ENCODE results near the gene UCN2. TPM values are rescaled to one million over a fixed set of nuclear protein-coding genes. Genes with fewer than 3 reads are reported as not detected.
A peak's percentile ranks its signal among the peaks of the same experiment; 100 is the strongest.

The UCN2 gene
- total RNA-seq, 2 experiments from 2014 or later = not detected

GRCh38 chr3:48518638-48519276, 44.8 kb downstream of the UCN2 start:
- no peak for TF ChIP-seq CTCF (IDR thresholded peaks at IDR 0.05)
- Mint-ChIP-seq H3K4me1 (ENCODE audit: low read depth) (peaks cover 46% of the 10 kb centered on the region), H3K36me3 (ENCODE audit: low read depth) (peaks cover 5% of the 10 kb centered on the region), H3K9me3 (no peaks in the 10 kb centered on the region), H3K4me3 (no peak overlapping the region), H3K27me3 (no peaks in the 10 kb centered on the region), H3K27ac (peak overlapping the region; percentile 55)
- ATAC-seq (peak; percentile 35), DNase-seq (no peak)
- ChIA-PET CTCF (interaction anchor here (1.1 kb wide), 1 partner anchor 83 kb away, joined by 6 read pairs; no protein-coding TSS in a partner anchor), POLR2A (interaction anchor here (0.6 to 1.2 kb wide), 2 partner anchors 46 to 52 kb away, joined by 3 to 5 read pairs; no protein-coding TSS in a partner anchor)
- intact Hi-C loops (cut with micrococcal nuclease) = no loop called here

GRCh38 chr3:48518069-48518468, 45.5 kb downstream of the UCN2 start:
- TF ChIP-seq CTCF (IDR thresholded peaks at IDR 0.05) = no peak
- Mint-ChIP-seq H3K9me3 (no peaks in the 10 kb centered on the region), H3K27ac (peak overlapping the region; percentile 55), H3K4me1 (ENCODE audit: low read depth) (peaks cover 47% of the 10 kb centered on the region), H3K27me3 (no peaks in the 10 kb centered on the region), H3K4me3 (no peak overlapping the region), H3K36me3 (ENCODE audit: low read depth) (peaks cover 3% of the 10 kb centered on the region)
- POLR2A ChIA-PET = no interaction called here
- CTCF ChIA-PET = no interaction called here
- DNase-seq (no peak), ATAC-seq (no peak)
- intact Hi-C loops (cut with micrococcal nuclease) = no loop called here

GRCh38 chr3:48516571-48516970, 47.0 kb downstream of the UCN2 start:
- no peak for DNase-seq
- POLR2A ChIA-PET = interaction anchor here (0.8 to 1.3 kb wide), 5 partner anchors 13 to 70 kb away, joined by 3 to 4 read pairs (median 4); partner anchors contain the start of gene ATRIP
- H3K9me3 Mint-ChIP-seq = no peaks in the 10 kb centered on the region
- H3K36me3 Mint-ChIP-seq (ENCODE audit: low read depth) = no peaks in the 10 kb centered on the region
- intact Hi-C loops (cut with micrococcal nuclease) = no loop called here
- ATAC-seq = peak; percentile 9
- H3K27me3 Mint-ChIP-seq = no peaks in the 10 kb centered on the region
- no peak overlapping the region for H3K4me3 Mint-ChIP-seq
- CTCF ChIA-PET = interaction anchor here (0.7 to 1.3 kb wide), 3 partner anchors 33 to 116 kb away, joined by 3 read pairs; partner anchors contain the start of gene PFKFB4
- H3K27ac Mint-ChIP-seq = no peak overlapping the region
- peaks cover 47% of the 10 kb centered on the region for H3K4me1 Mint-ChIP-seq (ENCODE audit: low read depth)
- no peak for TF ChIP-seq CTCF (IDR thresholded peaks at IDR 0.05)

GRCh38 chr3:48514431-48515227, 49.0 kb downstream of the UCN2 start:
- peak; percentile 46 for DNase-seq
- H3K36me3 Mint-ChIP-seq (ENCODE audit: low read depth) = no peaks in the 10 kb centered on the region
- POLR2A ChIA-PET = interaction anchor here (0.6 to 1.5 kb wide), 2 partner anchors 11 to 34 kb away, joined by 3 to 8 read pairs; no protein-coding TSS in a partner anchor
- no peaks in the 10 kb centered on the region for H3K27me3 Mint-ChIP-seq
- peaks cover 44% of the 10 kb centered on the region for H3K4me1 Mint-ChIP-seq (ENCODE audit: low read depth)
- no peak for TF ChIP-seq CTCF (IDR thresholded peaks at IDR 0.05)
- no peaks in the 10 kb centered on the region for H3K9me3 Mint-ChIP-seq
- intact Hi-C loops (cut with micrococcal nuclease) = loop anchor here (5.0 kb wide), 1 partner anchor 33 kb away; no protein-coding TSS in a partner anchor
- ATAC-seq = peak; percentile 37
- no peak overlapping the region for H3K4me3 Mint-ChIP-seq
- H3K27ac Mint-ChIP-seq = no peak overlapping the region
- CTCF ChIA-PET = interaction anchor here (0.9 to 1.3 kb wide), 5 partner anchors 9 to 114 kb away, joined by 3 to 5 read pairs (median 4); no protein-coding TSS in a partner anchor

Small RNA genes lying within 50 kb of the gene (microRNA-seq; reads per million reads assigned to microRNA genes)
- gene MIR6823 (ENCODE audit: borderline microRNAs expressed, borderline replicate concordance) = not detected
- gene MIR711 (ENCODE audit: borderline microRNAs expressed, borderline replicate concordance) = not detected

Other genes with a start within 250 kb of the UCN2 start
- not detected for gene SPINK8, start 230.1 kb downstream of the UCN2 start, total RNA-seq
- gene FBXW12, start 191.6 kb downstream of the UCN2 start, total RNA-seq = not detected
- gene PLXNB1, start 133.7 kb downstream of the UCN2 start, total RNA-seq = 1 to 10 TPM; 3.7 TPM
- 10 to 100 TPM; 25.3 to 28.3 TPM for gene CCDC51, start 123.7 kb downstream of the UCN2 start, total RNA-seq
- gene TMA7, start 123.5 kb downstream of the UCN2 start, total RNA-seq = 100 to 1,000 TPM; 312 to 334 TPM
- 10 to 100 TPM; 12.4 to 15.0 TPM for gene ATRIP, start 117.0 kb downstream of the UCN2 start, total RNA-seq
- gene SHISA5, start 59.6 kb downstream of the UCN2 start, total RNA-seq = 10 to 100 TPM; 65.9 to 71.4 TPM
- 10 to 100 TPM; 90.8 to 94.0 TPM for gene PFKFB4, start 7.0 kb downstream of the UCN2 start, total RNA-seq
- 1 to 10 TPM; 1.6 to 2.2 TPM for gene COL7A1, start 31.5 kb upstream of the UCN2 start, total RNA-seq
- 100 to 1,000 TPM; 240 to 256 TPM for gene UQCRC1, start 45.9 kb upstream of the UCN2 start, total RNA-seq
- under 1 TPM in 1 of 2 experiments, not detected in 1; 0.43 TPM for gene TMEM89, start 58.0 kb upstream of the UCN2 start, total RNA-seq
- 10 to 100 TPM; 41.3 to 45.0 TPM for gene SLC26A6, start 71.7 kb upstream of the UCN2 start, total RNA-seq
- 10 to 100 TPM; 15.8 to 17.8 TPM for gene CELSR3, start 99.1 kb upstream of the UCN2 start, total RNA-seq
- 10 to 100 TPM; 69.7 to 73.8 TPM for gene NCKIPSD, start 122.1 kb upstream of the UCN2 start, total RNA-seq
- gene IP6K2, start 153.4 kb upstream of the UCN2 start, total RNA-seq = 10 to 100 TPM; 47.7 to 48.0 TPM